Right atrium auricular region (tissue), 2 donors: Measurements from ENCODE around the gene SH3BGRL2. TPM values are rescaled to one million over a fixed set of nuclear protein-coding genes. Genes with fewer than 3 reads are reported as not detected.

Experiments
- DNase-seq: peaks from one replicate; pipeline ENCODE4 v3.0.0-alpha.2; 2019; ENCODE audit warnings: low spot score
- H3K27ac ChIP-seq, 2 donors: fragments of 200-600 bp; sonication (generic); 1 replicate in 1 of 2; 2 replicates in 1 of 2; pipeline ENCODE4 v1.5.1; 2016 to 2019
- H3K27me3 ChIP-seq, 2 donors: fragments of 200-600 bp; sonication (generic); one replicate each; pipeline versions ENCODE4 v1.5.1 to v1.6.0; 2017 to 2019
- H3K36me3 ChIP-seq: fragments of 200-600 bp; sonication (generic); one replicate; pipeline ENCODE4 v1.5.1; 2016
- H3K4me1 ChIP-seq, 2 donors: fragments of 200-600 bp; sonication (generic); one replicate each; pipeline versions ENCODE4 v1.5.1 to v1.6.0; 2017 to 2019
- H3K4me3 ChIP-seq, 2 donors: fragments of 200-600 bp; sonication (generic); 1 replicate in 1 of 2; 2 replicates in 1 of 2; pipeline ENCODE4 v1.5.1; 2017 to 2019; ENCODE audit warnings: mild to moderate bottlenecking in 1 of 2, moderate library complexity in 1 of 2
- H3K9me3 ChIP-seq, 2 donors: fragments of 200-600 bp; sonication (generic); one replicate each; pipeline ENCODE4 v1.5.1; 2019
- total RNA-seq, 2 donors: library from RNA; depleted of rRNA; stranded (reverse); fragments of >200 nt; gene quantifications; one replicate each; pipeline ENCODE4 v1.1.0, GENCODE V29; 2016
- TF ChIP-seq, protein P1 (sequence below), 2 donors: fragments of 200-600 bp; sonication (generic); IDR thresholded peaks; one replicate each; pipeline ENCODE4 v1.5.1; 2019; ENCODE audit warnings: antibody characterized with exemption in 2 of 2

The SH3BGRL2 gene
- total RNA-seq, 2 donors from 2014 or later, result 9.6 to 15.5 TPM

GRCh38 chr6:79708095-79708791 is 77.1 kb downstream of the SH3BGRL2 start:
- no peak for DNase-seq
- H3K27ac ChIP-seq, result no peak overlapping the region
- H3K27me3 ChIP-seq, result no peaks in the 10 kb centered on the region
- H3K4me1 ChIP-seq, result peaks cover 0 to 9% of the 10 kb centered on the region in 2 donors
- TF ChIP-seq, protein P1, sequence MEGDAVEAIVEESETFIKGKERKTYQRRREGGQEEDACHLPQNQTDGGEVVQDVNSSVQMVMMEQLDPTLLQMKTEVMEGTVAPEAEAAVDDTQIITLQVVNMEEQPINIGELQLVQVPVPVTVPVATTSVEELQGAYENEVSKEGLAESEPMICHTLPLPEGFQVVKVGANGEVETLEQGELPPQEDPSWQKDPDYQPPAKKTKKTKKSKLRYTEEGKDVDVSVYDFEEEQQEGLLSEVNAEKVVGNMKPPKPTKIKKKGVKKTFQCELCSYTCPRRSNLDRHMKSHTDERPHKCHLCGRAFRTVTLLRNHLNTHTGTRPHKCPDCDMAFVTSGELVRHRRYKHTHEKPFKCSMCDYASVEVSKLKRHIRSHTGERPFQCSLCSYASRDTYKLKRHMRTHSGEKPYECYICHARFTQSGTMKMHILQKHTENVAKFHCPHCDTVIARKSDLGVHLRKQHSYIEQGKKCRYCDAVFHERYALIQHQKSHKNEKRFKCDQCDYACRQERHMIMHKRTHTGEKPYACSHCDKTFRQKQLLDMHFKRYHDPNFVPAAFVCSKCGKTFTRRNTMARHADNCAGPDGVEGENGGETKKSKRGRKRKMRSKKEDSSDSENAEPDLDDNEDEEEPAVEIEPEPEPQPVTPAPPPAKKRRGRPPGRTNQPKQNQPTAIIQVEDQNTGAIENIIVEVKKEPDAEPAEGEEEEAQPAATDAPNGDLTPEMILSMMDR (IDR thresholded peaks at IDR 0.05), result no peak
- peaks cover 3% of the 10 kb centered on the region for H3K36me3 ChIP-seq
- H3K9me3 ChIP-seq, result no peaks in the 10 kb centered on the region
- H3K4me3 ChIP-seq, result no peak overlapping the region

DNA sequence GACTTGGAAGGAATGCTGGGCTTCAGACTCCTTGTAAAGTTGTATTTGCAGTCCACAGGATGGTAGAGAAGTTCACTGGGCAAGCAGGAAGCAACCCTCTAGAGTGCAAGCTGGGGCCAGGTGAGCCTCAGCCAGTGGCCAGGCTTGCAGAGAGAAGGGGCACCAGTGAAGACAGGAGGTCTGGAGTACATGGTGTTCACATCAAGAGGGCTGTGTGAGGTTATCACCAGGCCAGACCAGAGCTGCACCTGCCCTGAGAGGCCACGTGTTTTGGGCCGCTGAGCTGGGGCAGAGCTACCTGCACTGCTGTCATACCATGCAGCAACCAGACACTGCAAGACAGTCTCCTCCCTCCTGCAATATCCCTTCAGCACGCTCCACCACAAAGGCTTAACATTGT is 79.0 kb downstream of the SH3BGRL2 start:
- no peak overlapping the region for H3K4me3 ChIP-seq
- no peaks in the 10 kb centered on the region for H3K36me3 ChIP-seq
- TF ChIP-seq, protein P1 (IDR thresholded peaks at IDR 0.05), result no peak
- H3K4me1 ChIP-seq, result peaks cover 0 to 9% of the 10 kb centered on the region in 2 donors
- no peak for DNase-seq
- no peaks in the 10 kb centered on the region for H3K9me3 ChIP-seq
- no peak overlapping the region for H3K27ac ChIP-seq
- no peaks in the 10 kb centered on the region for H3K27me3 ChIP-seq

DNA sequence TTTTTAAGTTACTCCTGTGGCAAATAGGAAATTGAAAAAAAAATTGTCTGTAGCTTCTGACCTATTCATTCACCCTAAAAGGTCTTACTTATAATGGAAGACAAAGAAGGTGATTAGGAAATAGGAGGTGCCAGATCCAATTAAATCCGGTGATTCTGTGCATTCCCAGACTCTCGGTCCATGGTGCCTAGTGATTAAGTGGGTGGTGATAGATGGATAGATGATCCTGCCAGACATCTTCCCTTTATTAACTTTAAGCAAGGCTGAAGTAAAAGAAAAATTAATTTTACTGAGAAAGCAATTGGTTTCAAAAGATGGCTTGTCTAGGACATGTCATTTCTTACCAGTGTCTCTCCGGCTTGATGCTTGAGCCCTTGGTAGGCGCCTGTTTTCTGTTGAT is 80.0 kb downstream of the SH3BGRL2 start:
- no peak overlapping the region for H3K27ac ChIP-seq
- peaks cover 0 to 9% of the 10 kb centered on the region in 2 donors for H3K4me1 ChIP-seq
- no peaks in the 10 kb centered on the region for H3K36me3 ChIP-seq
- TF ChIP-seq, protein P1 (IDR thresholded peaks at IDR 0.05), result no peak
- no peaks in the 10 kb centered on the region for H3K9me3 ChIP-seq
- H3K27me3 ChIP-seq, result no peaks in the 10 kb centered on the region
- no peak overlapping the region for H3K4me3 ChIP-seq
- no peak for DNase-seq

GRCh38 chr6:79712144-79712543 is 81.0 kb downstream of the SH3BGRL2 start:
- H3K27me3 ChIP-seq, result no peaks in the 10 kb centered on the region
- TF ChIP-seq, protein P1 (IDR thresholded peaks at IDR 0.05), result no peak
- no peaks in the 10 kb centered on the region for H3K36me3 ChIP-seq
- no peaks in the 10 kb centered on the region for H3K9me3 ChIP-seq
- H3K4me3 ChIP-seq, result no peak overlapping the region
- H3K4me1 ChIP-seq, result peaks cover 0 to 9% of the 10 kb centered on the region in 2 donors
- DNase-seq, result no peak
- H3K27ac ChIP-seq, result no peak overlapping the region

DNA sequence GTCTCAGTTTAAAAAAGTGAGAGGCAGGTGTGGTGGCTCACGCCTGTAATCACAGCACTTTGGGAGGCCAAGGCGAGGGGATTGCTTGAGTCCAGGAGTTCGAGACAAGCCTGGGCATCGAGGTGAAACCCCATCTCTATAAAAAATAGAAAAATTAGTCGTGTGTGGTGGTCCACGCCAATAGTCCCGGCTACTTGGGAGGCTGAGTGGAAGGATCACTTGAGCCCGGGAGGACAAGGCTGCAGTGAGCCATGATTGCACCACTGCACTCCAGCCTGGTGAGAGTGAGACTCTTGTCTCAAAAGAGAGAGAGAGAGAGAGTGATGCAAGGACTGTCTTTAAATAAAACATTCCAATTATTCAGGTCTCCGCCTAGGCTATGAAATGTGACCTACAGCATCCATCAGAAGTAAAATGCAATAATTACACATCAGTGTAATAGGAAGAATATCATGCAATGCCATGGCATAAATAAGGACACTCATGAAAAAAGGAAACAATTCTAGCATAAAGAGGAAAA is 81.5 kb downstream of the SH3BGRL2 start:
- no peaks in the 10 kb centered on the region for H3K9me3 ChIP-seq
- no peak overlapping the region for H3K27ac ChIP-seq
- H3K36me3 ChIP-seq, result no peaks in the 10 kb centered on the region
- TF ChIP-seq, protein P1 (IDR thresholded peaks at IDR 0.05), result no peak
- no peak for DNase-seq
- H3K4me1 ChIP-seq, result peaks cover 0 to 9% of the 10 kb centered on the region in 2 donors
- no peak overlapping the region for H3K4me3 ChIP-seq
- no peaks in the 10 kb centered on the region for H3K27me3 ChIP-seq
